GM12878 (cell line): Measurements from ENCODE around the gene PTGES2. TPM values are rescaled to one million over a fixed set of nuclear protein-coding genes. Genes with fewer than 3 reads are reported as not detected.

ENCODE experiments used
- ATAC-seq: fragments of 200-7000 bp; cut with Tn5 transposase; 3 replicates; pipeline ENCODE4 v1.9.1; 2020; ENCODE audit warnings: mild to moderate bottlenecking, moderate library complexity
- BruUV-seq: library from RNA; stranded (reverse); fragments of 400-500 nt; replicated peaks from 2 replicates; lab custom pipeline; 2021; lab: Mats Ljungman, UMichigan
- CTCF ChIA-PET: fragments of 300-600 bp; sonication (Branson Sonifier 250); formaldehyde crosslinking; extraction: SDS; loops from one replicate; lab custom pipeline; 2021; ENCODE audit warnings: inconsistent platforms; lab: Yijun Ruan, JAX
- POLR2A ChIA-PET: fragments of 350-600 bp; formaldehyde crosslinking; extraction: SDS; loops from one replicate; lab custom pipeline; 2021; ENCODE audit warnings: inconsistent platforms; lab: Charles Lee
- RAD21 ChIA-PET: fragments of 300-600 bp; sonication (Branson Sonifier 250); formaldehyde crosslinking; loops from one replicate; lab custom pipeline; 2023; ENCODE audit warnings: antibody characterized with exemption; ENCODE audit not compliant: unreplicated experiment; lab: Charles Lee
- SMC1A ChIA-PET: fragments of 300-600 bp; sonication (Branson Sonifier 250); formaldehyde crosslinking; loops from one replicate; lab custom pipeline; 2023; ENCODE audit not compliant: unreplicated experiment, uncharacterized antibody; lab: Charles Lee
- DNase-seq: peaks from one replicate; pipeline ENCODE4 v3.0.0-alpha.2; 2011; ENCODE audit warnings: low read depth, low spot score
- FAIRE-seq: peaks from 3 replicates; lab custom pipeline; 2011; peaks lifted over from hg19 to GRCh38; lab: Jason Lieb, UNC
- H2AFZ ChIP-seq: 2 replicates; pipeline ENCODE4 v1.6.0; 2011; ENCODE audit warnings: low read depth, low read length, control low read depth; ENCODE audit not compliant: control insufficient read depth
- H3K27ac ChIP-seq: 2 replicates; pipeline ENCODE4 v1.5.1; 2011; ENCODE audit warnings: control low read depth; ENCODE audit not compliant: control insufficient read depth, insufficient read depth
- H3K27me3 ChIP-seq, 2 experiments: replicated peaks in 1 of 2; 2 replicates each; pipeline versions ENCODE4 v1.6.0 to v1.6.1; 2011; ENCODE audit warnings: low read length in 1 of 2; ENCODE audit not compliant: control insufficient read depth in 2 of 2, insufficient read depth in 2 of 2
- H3K36me3 ChIP-seq, 2 experiments: 2 replicates each; pipeline ENCODE4 v1.5.1; 2011; ENCODE audit warnings: low read length in 1 of 2; ENCODE audit not compliant: control insufficient read depth in 2 of 2, insufficient read depth in 2 of 2
- H3K4me1 ChIP-seq: 2 replicates; pipeline ENCODE4 v1.6.1; 2011; ENCODE audit warnings: mild to moderate bottlenecking, low read length, moderate library complexity, mixed read lengths; ENCODE audit not compliant: control insufficient read depth, insufficient read depth
- H3K4me2 ChIP-seq: 2 replicates; pipeline ENCODE4 v1.6.0; 2011; ENCODE audit warnings: control low read depth; ENCODE audit not compliant: control insufficient read depth, insufficient read depth
- H3K4me3 ChIP-seq: fragments of 200-600 bp; sonication (generic); 2 replicates; pipeline ENCODE4 v1.5.1; 2016
- H3K79me2 ChIP-seq: 2 replicates; pipeline ENCODE4 v1.6.0; 2011; ENCODE audit warnings: low read length; ENCODE audit not compliant: control insufficient read depth, insufficient read depth
- H3K9ac ChIP-seq: 2 replicates; pipeline ENCODE4 v1.8.0; 2011; ENCODE audit warnings: low read length, control low read depth, mixed read lengths; ENCODE audit not compliant: control insufficient read depth, insufficient read depth
- H3K9me3 ChIP-seq: replicated peaks from 3 replicates; pipeline ENCODE4 v1.5.1; 2011; ENCODE audit warnings: mild to moderate bottlenecking, low read length; ENCODE audit not compliant: control insufficient read depth, insufficient read depth
- H4K20me1 ChIP-seq: 2 replicates; pipeline ENCODE4 v1.6.0; 2011; ENCODE audit not compliant: control insufficient read depth, insufficient read depth
- BMI1 ChIP-seq: fragments of 450-650 bp; IDR thresholded peaks from 2 replicates; pipeline ENCODE4 v1.6.1; 2016; ENCODE audit warnings: mild to moderate bottlenecking, moderate library complexity, borderline replicate concordance
- MXI1 ChIP-seq: fragments of 150-350 bp; IDR thresholded peaks from 2 replicates; pipeline ENCODE4 v1.6.1; 2011; ENCODE audit warnings: low read depth, mild to moderate bottlenecking, inconsistent platforms, low read length, improper control_type of control experiment
- NRF1 ChIP-seq: conservative IDR thresholded peaks from 2 replicates; pipeline ENCODE4 v1.6.1; 2011; ENCODE audit warnings: mild to moderate bottlenecking, low read depth, low read length, improper control_type of control experiment
- PAX8 ChIP-seq: fragments of 450-650 bp; IDR thresholded peaks from 2 replicates; pipeline ENCODE4 v1.6.1; 2017; ENCODE audit warnings: mild to moderate bottlenecking, moderate library complexity
- SIX5 ChIP-seq: IDR thresholded peaks from 2 replicates; pipeline ENCODE4 v1.6.1; 2011; ENCODE audit warnings: mild to moderate bottlenecking, low read depth, low read length, moderate library complexity; ENCODE audit not compliant: severe bottlenecking
- SP1 ChIP-seq: IDR thresholded peaks from one replicate; pipeline ENCODE4 v1.6.1; 2011; ENCODE audit warnings: low read depth, low read length
- SPI1 ChIP-seq: IDR thresholded peaks from 2 replicates; pipeline ENCODE4 v1.6.1; 2011; ENCODE audit warnings: low read depth, mild to moderate bottlenecking, low read length, moderate library complexity, borderline replicate concordance; ENCODE audit not compliant: insufficient read depth
- TCF3 ChIP-seq: IDR thresholded peaks from 2 replicates; pipeline ENCODE4 v1.6.1; 2012; ENCODE audit warnings: low read depth, mild to moderate bottlenecking, low read length, borderline replicate concordance; ENCODE audit not compliant: insufficient read depth
- WGBS: methylation state at CpG from one replicate; pipeline ENCODE4 v1.1.6; 2016; ENCODE audit warnings: low lambda C conversion rate; ENCODE audit not compliant: insufficient replicate concordance, insufficient coverage; ENCODE audit errors: missing lambda C conversion rate; 5-methylcytosine and 5-hydroxymethylcytosine counted together
- in situ Hi-C: fragments of 300-500 bp; cut with MboI; formaldehyde crosslinking; loops from 9 replicates; pipeline ENCODE4 v1.14.3; 2018; ENCODE audit warnings: mixed read lengths
- intact Hi-C: fragments of 100-400 bp; cut with micrococcal nuclease; formaldehyde crosslinking; loops from one replicate; pipeline ENCODE4 v1.14.2; 2022; ENCODE audit not compliant: unreplicated experiment
- polyA plus RNA-seq, 11 experiments: library from polyadenylated mRNA; depleted of rRNA in 4 of 11; unstranded in 6 of 11; stranded (reverse) in 5 of 11; fragments of >200 nt; fragmentation: Nextera tagmentation in 4 of 11; fragmentation: Illumina TruSeq in 1 of 11; extraction: Ambion mirVana in 4 of 11; extraction: Trizol in 1 of 11; gene quantifications; 1 replicate in 1 of 11; 2 replicates in 10 of 11; pipeline versions ENCODE4 v1.2.1 to v1.2.3, GENCODE V29; 2011 to 2016; ENCODE audit warnings: inconsistent platforms in 2 of 11, missing spikeins in 2 of 11, low read depth in 1 of 11
- total RNA-seq, 4 experiments: library from RNA; depleted of rRNA in 3 of 4; stranded (reverse); fragments of >200 nt in 3 of 4; fragmentation: Illumina TruSeq in 1 of 4; extraction: Trizol in 1 of 4; gene quantifications; 2 replicates each; pipeline versions ENCODE4 v1.2.1 to v1.2.3, GENCODE V29; 2013 to 2021
- TF ChIP-seq, protein P1 (sequence below): fragments of 450-650 bp; IDR thresholded peaks from 2 replicates; pipeline ENCODE4 v1.6.1; 2016; ENCODE audit warnings: mild to moderate bottlenecking
- TF ChIP-seq, protein P2 (sequence below): IDR thresholded peaks from 2 replicates; pipeline ENCODE4 v1.6.1; 2011; ENCODE audit warnings: mild to moderate bottlenecking, low read depth, low read length, moderate library complexity; ENCODE audit not compliant: insufficient replicate concordance
- TF ChIP-seq, protein P3 (sequence below): IDR thresholded peaks from 2 replicates; pipeline ENCODE4 v1.6.1; 2011; ENCODE audit warnings: low read depth, mild to moderate bottlenecking, low read length, moderate library complexity, borderline replicate concordance; ENCODE audit errors: extremely low read depth

The PTGES2 gene
- total and polyA plus RNA-seq, 10 of the 15 experiments (the other 5 are each of a cell fraction or from before 2014, with no cell fraction given): 2.1 to 141 (median 99.1) TPM

DNA sequence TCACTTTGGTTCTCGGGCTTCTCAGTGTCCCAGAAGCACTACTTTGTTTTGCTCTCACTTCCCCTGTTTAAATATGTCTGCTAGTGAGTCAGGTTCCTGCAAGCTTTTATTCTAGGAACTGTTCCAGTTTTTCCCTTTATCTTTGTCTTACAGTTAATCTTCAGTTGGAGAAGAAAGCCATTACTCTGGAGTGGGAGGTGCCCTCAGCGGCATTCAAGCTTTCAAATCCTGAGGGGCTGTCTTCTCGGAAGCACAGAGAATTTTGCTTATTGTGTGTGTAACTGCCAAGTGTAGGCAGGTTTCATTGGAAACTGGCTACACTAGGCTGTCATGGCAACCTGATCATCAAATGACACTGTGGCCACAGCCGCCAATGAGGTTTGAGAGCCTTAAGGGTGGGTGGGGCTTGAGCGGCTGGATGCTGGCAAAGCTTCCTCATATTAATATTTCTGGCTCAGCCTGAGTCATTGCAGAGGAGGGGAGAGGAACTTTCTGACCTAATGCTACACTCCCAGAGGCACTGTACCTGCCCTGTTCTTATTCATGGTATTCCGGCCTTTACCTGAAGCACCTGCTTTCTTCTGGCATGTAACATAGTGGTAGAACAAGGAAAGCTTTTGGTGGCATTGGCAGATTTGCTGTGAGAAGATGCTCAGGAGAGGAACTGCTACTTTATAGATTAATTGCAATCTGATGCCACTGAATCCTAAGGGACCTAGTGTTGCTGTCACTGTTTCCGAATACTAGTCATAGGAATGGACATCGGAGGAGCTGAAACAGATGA lies 33.2 kb downstream of the PTGES2 start (continued):
- TF ChIP-seq, protein P1, sequence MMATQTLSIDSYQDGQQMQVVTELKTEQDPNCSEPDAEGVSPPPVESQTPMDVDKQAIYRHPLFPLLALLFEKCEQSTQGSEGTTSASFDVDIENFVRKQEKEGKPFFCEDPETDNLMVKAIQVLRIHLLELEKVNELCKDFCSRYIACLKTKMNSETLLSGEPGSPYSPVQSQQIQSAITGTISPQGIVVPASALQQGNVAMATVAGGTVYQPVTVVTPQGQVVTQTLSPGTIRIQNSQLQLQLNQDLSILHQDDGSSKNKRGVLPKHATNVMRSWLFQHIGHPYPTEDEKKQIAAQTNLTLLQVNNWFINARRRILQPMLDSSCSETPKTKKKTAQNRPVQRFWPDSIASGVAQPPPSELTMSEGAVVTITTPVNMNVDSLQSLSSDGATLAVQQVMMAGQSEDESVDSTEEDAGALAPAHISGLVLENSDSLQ: peak; percentile 82
- TF ChIP-seq SPI1: peak; percentile 68; the same call in 1 of the 2 replicates
- no peak for TF ChIP-seq NRF1
- peak; percentile 93 for TF ChIP-seq BMI1
- TF ChIP-seq, protein P2, sequence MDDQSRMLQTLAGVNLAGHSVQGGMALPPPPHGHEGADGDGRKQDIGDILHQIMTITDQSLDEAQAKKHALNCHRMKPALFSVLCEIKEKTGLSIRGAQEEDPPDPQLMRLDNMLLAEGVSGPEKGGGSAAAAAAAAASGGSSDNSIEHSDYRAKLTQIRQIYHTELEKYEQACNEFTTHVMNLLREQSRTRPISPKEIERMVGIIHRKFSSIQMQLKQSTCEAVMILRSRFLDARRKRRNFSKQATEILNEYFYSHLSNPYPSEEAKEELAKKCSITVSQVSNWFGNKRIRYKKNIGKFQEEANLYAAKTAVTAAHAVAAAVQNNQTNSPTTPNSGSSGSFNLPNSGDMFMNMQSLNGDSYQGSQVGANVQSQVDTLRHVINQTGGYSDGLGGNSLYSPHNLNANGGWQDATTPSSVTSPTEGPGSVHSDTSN: peak; percentile 22
- peak; percentile 39 for TF ChIP-seq SP1
- TF ChIP-seq MXI1: peak; percentile 61
- TF ChIP-seq, all 136 proteins: peak for 14

DNA sequence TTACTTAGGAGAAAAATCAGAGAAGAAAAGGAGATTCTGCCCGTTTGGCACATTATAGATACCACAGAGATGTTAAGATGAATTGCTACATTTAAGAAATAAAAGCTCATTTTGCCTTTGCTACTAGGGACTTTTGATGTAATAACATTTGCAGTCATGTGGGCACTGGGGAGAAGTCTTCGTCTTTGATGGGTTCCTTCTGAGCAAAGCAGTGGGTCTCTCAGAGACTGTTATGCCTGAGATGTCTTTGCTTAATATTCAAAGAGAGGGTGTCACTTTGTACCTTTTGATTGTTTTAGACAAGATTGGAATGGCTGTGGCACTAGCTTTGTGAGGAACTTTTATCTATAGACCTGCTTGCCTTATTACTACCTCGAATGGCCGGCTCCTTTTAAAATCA lies 34.5 kb downstream of the PTGES2 start:
- no TSS peak for BruUV-seq
- peaks cover 25% of the 10 kb centered on the region for H3K4me1 ChIP-seq
- H3K4me3 ChIP-seq: no peak overlapping the region
- H3K4me2 ChIP-seq: no peak overlapping the region
- CTCF ChIA-PET: interaction anchor here (0.8 to 2.5 kb wide), 11 partner anchors 11 to 223 kb away, joined by 3 to 17 read pairs (median 4); partner anchors contain the start of genes NAIF1 and SLC25A25
- no peak overlapping the region for H3K9ac ChIP-seq
- H3K27ac ChIP-seq: peak overlapping the region; percentile 10; the same call in 1 of the 2 replicates
- H3K36me3 ChIP-seq: peaks cover 10% of the 10 kb centered on the region in 2 experiments; a peak in 3 of 4 replicates
- DNase-seq (no peak), FAIRE-seq (no peak), ATAC-seq (no peak)
- peaks cover 32% of the 10 kb centered on the region for H3K79me2 ChIP-seq
- TF ChIP-seq SIX5 (no peak), TCF3 (no peak), PAX8 (no peak)
- TF ChIP-seq, protein P3, sequence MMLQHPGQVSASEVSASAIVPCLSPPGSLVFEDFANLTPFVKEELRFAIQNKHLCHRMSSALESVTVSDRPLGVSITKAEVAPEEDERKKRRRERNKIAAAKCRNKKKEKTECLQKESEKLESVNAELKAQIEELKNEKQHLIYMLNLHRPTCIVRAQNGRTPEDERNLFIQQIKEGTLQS: no peak
- WGBS: 38% methylated on average over 4 of the region's 4 CpGs
- RAD21 ChIA-PET: interaction anchor here (0.8 to 1.3 kb wide), 4 partner anchors 14 to 58 kb away, joined by 3 read pairs; partner anchors contain the start of gene SLC25A25
- H2AFZ ChIP-seq: no peak overlapping the region
- no peaks in the 10 kb centered on the region for H3K9me3 ChIP-seq
- POLR2A ChIA-PET: interaction anchor here (0.9 to 2.7 kb wide), 7 partner anchors 13 to 183 kb away, joined by 3 to 12 read pairs (median 4); partner anchors contain the start of genes GOLGA2, NAIF1, SLC25A25 and SWI5
- SMC1A ChIA-PET: interaction anchor here (0.6 to 3.5 kb wide), 6 partner anchors 12 to 138 kb away, joined by 3 to 21 read pairs (median 8); no protein-coding TSS in a partner anchor
- in situ Hi-C loops (no loop called here), intact Hi-C loops (no loop called here)
- H3K27me3 ChIP-seq: no peaks in the 10 kb centered on the region
- H4K20me1 ChIP-seq: peaks cover 3% of the 10 kb centered on the region; the same call in 1 of the 2 replicates
